Kidney (tissue), 14 donors: ENCODE results near the gene OLFML1. TPM values are rescaled to one million over a fixed set of nuclear protein-coding genes. Genes with fewer than 3 reads are reported as not detected.

Experiments
- DNase-seq, 5 donors: peaks; one replicate each; pipeline ENCODE4 v3.0.0-alpha.2; 2013 to 2020
- FAIRE-seq: peaks from 2 replicates; lab custom pipeline; 2012; peaks lifted over from hg19 to GRCh38; lab: Jason Lieb, UNC
- H3K27ac ChIP-seq, 2 donors: one replicate each; pipeline ENCODE4 v1.7.0; 2013; ENCODE audit warnings: low read depth in 2 of 2, low read length in 2 of 2, inconsistent platforms in 1 of 2
- H3K27me3 ChIP-seq: one replicate; pipeline ENCODE4 v1.7.1; 2013; ENCODE audit warnings: low read length, inconsistent platforms; ENCODE audit not compliant: control insufficient read depth, insufficient read depth
- H3K36me3 ChIP-seq, 3 donors: one replicate each; pipeline versions ENCODE4 v1.7.0 to v1.7.1; 2013; ENCODE audit warnings: low read length in 3 of 3, control low read depth in 1 of 3, inconsistent platforms in 1 of 3; ENCODE audit not compliant: insufficient read depth in 3 of 3, control insufficient read depth in 2 of 3
- H3K4me1 ChIP-seq, 3 donors: one replicate each; pipeline versions ENCODE4 v1.7.0 to v1.7.1; 2013; ENCODE audit warnings: low read length in 3 of 3, inconsistent platforms in 1 of 3, low read depth in 1 of 3; ENCODE audit not compliant: control insufficient read depth in 2 of 3, insufficient read depth in 2 of 3
- H3K4me3 ChIP-seq, 3 donors: one replicate each; pipeline versions ENCODE4 v1.7.0 to v1.8.1; 2013; ENCODE audit warnings: low read length in 3 of 3, control low read depth in 1 of 3, inconsistent platforms in 1 of 3
- H3K9ac ChIP-seq, 3 donors: one replicate each; pipeline versions ENCODE4 v1.7.0 to v1.7.1; 2013; ENCODE audit warnings: low read length in 3 of 3, control low read depth in 1 of 3, inconsistent platforms in 1 of 3
- H3K9me3 ChIP-seq, 3 donors: one replicate each; pipeline versions ENCODE4 v1.7.0 to v1.7.1; 2013; ENCODE audit warnings: low read length in 3 of 3, control low read depth in 1 of 3, inconsistent platforms in 1 of 3; ENCODE audit not compliant: control insufficient read depth in 2 of 3, insufficient read depth in 1 of 3
- CTCF ChIP-seq: IDR thresholded peaks from 3 replicates; pipeline ENCODE4 v1.5.1; 2012; ENCODE audit warnings: mild to moderate bottlenecking, moderate library complexity, borderline replicate concordance; ENCODE audit not compliant: insufficient read depth; ENCODE audit errors: extremely low read depth
- intact Hi-C: fragments of 100-400 bp; cut with DNase I; formaldehyde crosslinking; loops from one replicate; pipeline ENCODE4 v1.11.1; 2022
- polyA plus RNA-seq: library from polyadenylated mRNA; stranded (reverse); fragments of 350-450 nt; fragmentation: Illumina TruSeq; extraction: RNeasy Lipid Tissue Mini Kit (QIAGEN cat#74804); gene quantifications from one replicate; pipeline ENCODE4 v1.2.3, GENCODE V29; 2014; ENCODE audit warnings: low read depth, low replicate concordance; ENCODE audit not compliant: insufficient read depth
- total RNA-seq: library from RNA; stranded (reverse); fragmentation: NEBNext Ultra II Directional; extraction: Animal tissue kit (Norgen Biotek cat#: 25700); gene quantifications from one replicate; pipeline ENCODE4 v1.2.1, GENCODE V29; 2021
- donor health status: control.
- donor health status: control.
- donor health status: control.
- donor health status: control.
- donor health status: control.
- donor health status: DM: yes; HTN: yes; CAD: no.
- donor health status: Normal renal cell carcinoma (clear cell type).

Gene OLFML1
- total and polyA plus RNA-seq, 2 donors from 2014 or later = 7.6 to 8.3 TPM

- Histone ChIP-seq H3K9me3 (no peaks in the 10 kb centered on the region), H3K27ac (no peak overlapping the region), H3K9ac (no peak overlapping the region), H3K4me1 (peaks cover 0 to 3% (median 0%) of the 10 kb centered on the region in 3 donors), H3K36me3 (no peaks in the 10 kb centered on the region), H3K4me3 (no peak overlapping the region), H3K27me3 (no peaks in the 10 kb centered on the region)
- FAIRE-seq (no peak), DNase-seq (no peak)
- intact Hi-C loops = no loop called here
- TF ChIP-seq CTCF = no peak
These were observed 33.8 kb upstream of the OLFML1 start for GRCh38 chr11:7451520-7451919.

GRCh38 chr11:7451952-7452494 lies 33.3 kb upstream of the OLFML1 start:
- FAIRE-seq = no peak
- intact Hi-C loops = no loop called here

GRCh38 chr11:7454854-7455253 lies 30.5 kb upstream of the OLFML1 start:
- no peak overlapping the region for H3K9ac ChIP-seq
- TF ChIP-seq CTCF = no peak
- H3K4me3 ChIP-seq = no peak overlapping the region
- H3K27ac ChIP-seq = no peak overlapping the region
- intact Hi-C loops = no loop called here
- FAIRE-seq (no peak), DNase-seq (no peak)
- H3K36me3 ChIP-seq = no peaks in the 10 kb centered on the region
- no peaks in the 10 kb centered on the region for H3K4me1 ChIP-seq
- no peaks in the 10 kb centered on the region for H3K27me3 ChIP-seq
- no peaks in the 10 kb centered on the region for H3K9me3 ChIP-seq

More at GRCh38 chr11:7451952-7452494, 33.3 kb upstream of the OLFML1 start:
- H3K9me3 ChIP-seq = no peaks in the 10 kb centered on the region
- no peak overlapping the region for H3K4me3 ChIP-seq
- no peak overlapping the region for H3K9ac ChIP-seq
- H3K36me3 ChIP-seq = no peaks in the 10 kb centered on the region
- peaks cover 0 to 3% (median 0%) of the 10 kb centered on the region in 3 donors for H3K4me1 ChIP-seq
- H3K27ac ChIP-seq = no peak overlapping the region
- DNase-seq = no peak
- TF ChIP-seq CTCF = no peak
- no peaks in the 10 kb centered on the region for H3K27me3 ChIP-seq

- FAIRE-seq = no peak
- no peaks in the 10 kb centered on the region for H3K36me3 ChIP-seq
- no peaks in the 10 kb centered on the region for H3K9me3 ChIP-seq
- intact Hi-C loops = no loop called here
- H3K9ac ChIP-seq = no peak overlapping the region
- no peak for DNase-seq
- no peak for TF ChIP-seq CTCF
- no peaks in the 10 kb centered on the region for H3K4me1 ChIP-seq
- no peaks in the 10 kb centered on the region for H3K27me3 ChIP-seq
- no peak overlapping the region for H3K27ac ChIP-seq
- no peak overlapping the region for H3K4me3 ChIP-seq
These were observed 28.1 kb upstream of the OLFML1 start for GRCh38 chr11:7457211-7457610.
